DOHH2 (cell line): ENCODE results near the gene NEK5.

Experiments
- H3F3A ChIP-seq: fragments of 200-600 bp; sonication (generic), shearing (Covaris generic); 2 replicates; pipeline ENCODE4 v1.6.0; 2016; ENCODE audit warnings: antibody characterized with exemption, mild to moderate bottlenecking; ENCODE audit not compliant: control insufficient read depth, insufficient read depth
- H3K27ac ChIP-seq: fragments of 200-600 bp; sonication (generic); 2 replicates; pipeline ENCODE4 v1.5.1; 2014; ENCODE audit warnings: low read depth, mild to moderate bottlenecking, low read length, moderate library complexity
- H3K27me3 ChIP-seq: fragments of 200-600 bp; sonication (generic); 2 replicates; pipeline ENCODE4 v1.6.1; 2014; ENCODE audit warnings: mild to moderate bottlenecking, low read length, mixed read lengths; ENCODE audit not compliant: control insufficient read depth
- H3K36me3 ChIP-seq: fragments of 200-600 bp; sonication (generic); 2 replicates; pipeline ENCODE4 v1.6.1; 2014; ENCODE audit warnings: mild to moderate bottlenecking, low read length, moderate library complexity, mixed read lengths; ENCODE audit not compliant: control insufficient read depth
- H3K4me1 ChIP-seq: fragments of 200-600 bp; sonication (generic); 2 replicates; pipeline ENCODE4 v1.6.1; 2014; ENCODE audit warnings: mild to moderate bottlenecking, low read length, mixed read lengths; ENCODE audit not compliant: control insufficient read depth
- H3K4me2 ChIP-seq: fragments of 200-600 bp; sonication (generic); 2 replicates; pipeline ENCODE4 v1.6.0; 2014; ENCODE audit warnings: mild to moderate bottlenecking, low read length, moderate library complexity
- H3K4me3 ChIP-seq: fragments of 200-600 bp; sonication (generic); 2 replicates; pipeline ENCODE4 v1.5.1; 2014; ENCODE audit warnings: mild to moderate bottlenecking, low read length, mixed read lengths
- H3K79me2 ChIP-seq: fragments of 200-600 bp; sonication (generic); 2 replicates; pipeline ENCODE4 v1.6.1; 2014; ENCODE audit warnings: mild to moderate bottlenecking, low read length, mixed read lengths; ENCODE audit not compliant: control insufficient read depth
- H3K9me2 ChIP-seq: fragments of 200-600 bp; sonication (generic); replicated peaks from 2 replicates; pipeline ENCODE4 v1.6.1; 2014; ENCODE audit warnings: mild to moderate bottlenecking, low read length, mixed read lengths; ENCODE audit not compliant: control insufficient read depth
- H3K9me3 ChIP-seq: fragments of 200-600 bp; sonication (generic); 2 replicates; pipeline ENCODE4 v1.6.1; 2014; ENCODE audit warnings: antibody characterized with exemption, low read length, mixed read lengths; ENCODE audit not compliant: control insufficient read depth, insufficient read depth
- H4K20me1 ChIP-seq: fragments of 200-600 bp; sonication (generic); 2 replicates; pipeline ENCODE4 v1.6.0; 2014; ENCODE audit warnings: low read depth, mild to moderate bottlenecking, antibody characterized with exemption, low read length, moderate library complexity; ENCODE audit not compliant: control insufficient read depth, insufficient read depth
- EZH2phosphoT487 ChIP-seq: fragments of 200-600 bp; sonication (generic); IDR thresholded peaks from 2 replicates; pipeline ENCODE4 v1.6.1; 2017; ENCODE audit warnings: borderline replicate concordance, mild to moderate bottlenecking, antibody characterized with exemption, low read length, moderate library complexity, mixed read lengths
- TF ChIP-seq, protein P1 (sequence below): fragments of 200-600 bp; sonication (generic); IDR thresholded peaks from one replicate; pipeline ENCODE4 v1.5.1; 2014; ENCODE audit warnings: antibody characterized with exemption, mild to moderate bottlenecking, low read depth, low read length; ENCODE audit not compliant: poor library complexity, severe bottlenecking

NEK5 gene

GRCh38 chr13:52053460-52053859, 75.4 kb downstream of the NEK5 start:
- Histone ChIP-seq H3K27ac (no peak overlapping the region), H4K20me1 (no peaks in the 10 kb centered on the region), H3K4me1 (no peaks in the 10 kb centered on the region), H3K4me2 (no peak overlapping the region), H3F3A (no peaks in the 10 kb centered on the region), H3K27me3 (no peaks in the 10 kb centered on the region), H3K36me3 (no peaks in the 10 kb centered on the region), H3K4me3 (no peak overlapping the region), H3K79me2 (no peaks in the 10 kb centered on the region), H3K9me2 (no peaks in the 10 kb centered on the region), H3K9me3 (no peaks in the 10 kb centered on the region)
- TF ChIP-seq, protein P1, sequence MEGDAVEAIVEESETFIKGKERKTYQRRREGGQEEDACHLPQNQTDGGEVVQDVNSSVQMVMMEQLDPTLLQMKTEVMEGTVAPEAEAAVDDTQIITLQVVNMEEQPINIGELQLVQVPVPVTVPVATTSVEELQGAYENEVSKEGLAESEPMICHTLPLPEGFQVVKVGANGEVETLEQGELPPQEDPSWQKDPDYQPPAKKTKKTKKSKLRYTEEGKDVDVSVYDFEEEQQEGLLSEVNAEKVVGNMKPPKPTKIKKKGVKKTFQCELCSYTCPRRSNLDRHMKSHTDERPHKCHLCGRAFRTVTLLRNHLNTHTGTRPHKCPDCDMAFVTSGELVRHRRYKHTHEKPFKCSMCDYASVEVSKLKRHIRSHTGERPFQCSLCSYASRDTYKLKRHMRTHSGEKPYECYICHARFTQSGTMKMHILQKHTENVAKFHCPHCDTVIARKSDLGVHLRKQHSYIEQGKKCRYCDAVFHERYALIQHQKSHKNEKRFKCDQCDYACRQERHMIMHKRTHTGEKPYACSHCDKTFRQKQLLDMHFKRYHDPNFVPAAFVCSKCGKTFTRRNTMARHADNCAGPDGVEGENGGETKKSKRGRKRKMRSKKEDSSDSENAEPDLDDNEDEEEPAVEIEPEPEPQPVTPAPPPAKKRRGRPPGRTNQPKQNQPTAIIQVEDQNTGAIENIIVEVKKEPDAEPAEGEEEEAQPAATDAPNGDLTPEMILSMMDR = no peak
- no peak for TF ChIP-seq EZH2phosphoT487

DNA sequence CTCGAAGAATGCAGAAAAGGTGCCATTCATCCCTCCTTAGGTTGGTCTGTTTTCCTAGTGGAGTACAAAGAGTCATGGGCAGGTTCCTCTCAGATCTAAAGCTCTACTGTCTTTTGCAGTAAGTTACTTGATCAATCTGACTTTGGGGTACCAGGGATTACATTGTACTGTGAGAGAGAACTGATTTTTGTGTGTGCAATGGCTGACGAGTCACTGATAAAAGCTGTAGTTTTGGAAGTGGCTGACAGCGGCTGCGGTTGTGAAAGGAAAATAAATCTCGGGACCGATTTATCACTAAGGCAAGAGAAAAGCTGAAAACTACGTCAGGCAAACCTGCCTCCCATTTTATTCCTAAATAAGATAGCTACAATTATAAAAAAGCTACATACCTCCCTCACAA, 77.5 kb downstream of the NEK5 start:
- no peak for TF ChIP-seq EZH2phosphoT487
- TF ChIP-seq, protein P1 = no peak
- no peak overlapping the region for H3K4me2 ChIP-seq
- H3K9me2 ChIP-seq = no peaks in the 10 kb centered on the region
- H3K9me3 ChIP-seq = no peaks in the 10 kb centered on the region
- H3F3A ChIP-seq = no peaks in the 10 kb centered on the region
- H3K27me3 ChIP-seq = no peaks in the 10 kb centered on the region
- no peaks in the 10 kb centered on the region for H4K20me1 ChIP-seq
- no peak overlapping the region for H3K4me3 ChIP-seq
- no peaks in the 10 kb centered on the region for H3K36me3 ChIP-seq
- H3K79me2 ChIP-seq = no peaks in the 10 kb centered on the region
- H3K4me1 ChIP-seq = no peaks in the 10 kb centered on the region
- H3K27ac ChIP-seq = no peak overlapping the region

DNA sequence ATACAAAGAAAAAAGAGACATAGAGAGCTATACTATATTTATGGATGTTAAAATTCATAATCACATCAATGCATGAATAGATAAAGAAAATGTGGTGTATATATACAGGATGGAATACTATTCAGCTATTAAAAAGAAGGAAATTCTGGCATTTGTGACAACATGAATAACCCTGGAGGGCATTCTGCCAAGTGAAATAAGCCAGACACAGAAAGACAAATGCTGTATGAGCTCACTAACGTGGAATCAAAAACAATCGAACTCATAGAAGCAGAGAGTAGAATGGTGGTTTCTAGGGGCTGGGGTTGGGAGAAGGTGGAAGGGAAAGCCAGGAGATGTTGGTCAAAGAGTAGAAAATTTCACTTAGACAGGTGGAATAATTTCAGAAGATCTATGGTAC, 80.4 kb downstream of the NEK5 start:
- no peak overlapping the region for H3K4me2 ChIP-seq
- no peak for TF ChIP-seq EZH2phosphoT487
- TF ChIP-seq, protein P1 = no peak
- H3K79me2 ChIP-seq = no peaks in the 10 kb centered on the region
- H3K4me1 ChIP-seq = no peaks in the 10 kb centered on the region
- no peaks in the 10 kb centered on the region for H3K9me3 ChIP-seq
- H3K4me3 ChIP-seq = no peak overlapping the region
- H3K9me2 ChIP-seq = no peaks in the 10 kb centered on the region
- no peaks in the 10 kb centered on the region for H3K27me3 ChIP-seq
- H3K27ac ChIP-seq = no peak overlapping the region
- no peaks in the 10 kb centered on the region for H3K36me3 ChIP-seq
- H3F3A ChIP-seq = no peaks in the 10 kb centered on the region
- H4K20me1 ChIP-seq = no peaks in the 10 kb centered on the region

- Histone ChIP-seq H3K9me3 (no peaks in the 10 kb centered on the region), H3K9me2 (no peaks in the 10 kb centered on the region), H3K27ac (no peak overlapping the region), H3F3A (no peaks in the 10 kb centered on the region), H3K36me3 (no peaks in the 10 kb centered on the region), H3K4me2 (no peak overlapping the region), H3K27me3 (no peaks in the 10 kb centered on the region), H3K4me1 (no peaks in the 10 kb centered on the region), H4K20me1 (no peaks in the 10 kb centered on the region), H3K79me2 (no peaks in the 10 kb centered on the region), H3K4me3 (no peak overlapping the region)
- no peak for TF ChIP-seq EZH2phosphoT487
- TF ChIP-seq, protein P1 = no peak
Measured at GRCh38 chr13:52047463-52047862, 81.4 kb downstream of the NEK5 start.
